OCI-LY3 (cell line): ENCODE data around the gene RBPJL.

Source experiments
- H2AFZ ChIP-seq: fragments of 200-600, 300-600 bp; shearing (Covaris generic); 2 replicates; pipeline ENCODE4 v1.6.0; 2014; ENCODE audit warnings: antibody characterized with exemption, low read depth, low read length
- H3K27ac ChIP-seq: fragments of 200-600, 300-600 bp; sonication (generic); 2 replicates; pipeline ENCODE4 v1.5.1; 2014; ENCODE audit warnings: mild to moderate bottlenecking, low read length, moderate library complexity, mixed read lengths
- H3K27me3 ChIP-seq: fragments of 200-600, 300-600 bp; sonication (generic); 2 replicates; pipeline ENCODE4 v1.6.1; 2014; ENCODE audit warnings: low read depth, low read length, mixed read lengths
- H3K36me3 ChIP-seq: fragments of 200-600, 300-600 bp; sonication (generic); replicated peaks from 2 replicates; pipeline ENCODE3; 2014; ENCODE audit warnings: low read depth, low read length, mixed read lengths
- H3K4me1 ChIP-seq: fragments of 300-600, 200-600 bp; sonication (generic); 2 replicates; pipeline ENCODE4 v1.6.1; 2014; ENCODE audit warnings: low read length, mixed read lengths
- H3K4me2 ChIP-seq: fragments of 200-600, 300-600 bp; sonication (generic); 2 replicates; pipeline ENCODE4 v1.6.1; 2014; ENCODE audit warnings: low read length, mixed read lengths
- H3K4me3 ChIP-seq: fragments of 300-600, 200-600 bp; sonication (generic); 2 replicates; pipeline ENCODE4 v1.5.1; 2014; ENCODE audit warnings: antibody characterized with exemption, mild to moderate bottlenecking, low read length, moderate library complexity
- H3K79me2 ChIP-seq: fragments of 300-600, 200-600 bp; shearing (Covaris generic); 2 replicates; pipeline ENCODE4 v1.6.1; 2014; ENCODE audit warnings: mild to moderate bottlenecking, low read length, mixed read lengths
- H3K9ac ChIP-seq: fragments of 300-600, 200-600 bp; shearing (Covaris generic); 2 replicates; pipeline ENCODE4 v1.6.0; 2014; ENCODE audit warnings: mild to moderate bottlenecking, low read length, moderate library complexity
- H3K9me3 ChIP-seq: fragments of 200-600, 300-600 bp; shearing (Covaris generic); 2 replicates; pipeline ENCODE4 v1.6.1; 2014; ENCODE audit warnings: low read length, mixed read lengths; ENCODE audit not compliant: insufficient read depth
- H4K20me1 ChIP-seq: fragments of 200-600, 300-600 bp; sonication (generic); 2 replicates; pipeline ENCODE4 v1.6.1; 2016; ENCODE audit warnings: low read length, mixed read lengths; ENCODE audit not compliant: insufficient read depth
- EZH2phosphoT487 ChIP-seq: fragments of 200-600 bp; shearing (Covaris generic); IDR thresholded peaks from 2 replicates; pipeline ENCODE4 v1.6.1; 2018; ENCODE audit warnings: antibody characterized with exemption, mixed run types, low read depth
- TF ChIP-seq, protein P1 (sequence below): fragments of 200-600, 300-600 bp; sonication (generic); IDR thresholded peaks from 2 replicates; pipeline ENCODE4 v1.5.1; 2014; ENCODE audit warnings: antibody characterized with exemption, low read length, low read depth

The RBPJL gene

GRCh38 chr20:45338121-45339030 is 31.7 kb downstream of the RBPJL start:
- Histone ChIP-seq H3K9me3 (no peaks in the 10 kb centered on the region), H3K27ac (no peak overlapping the region), H4K20me1 (peaks cover 40% of the 10 kb centered on the region), H3K4me1 (peaks cover 5% of the 10 kb centered on the region), H3K9ac (no peak overlapping the region), H3K36me3 (peaks cover 3% of the 10 kb centered on the region), H3K4me3 (no peak overlapping the region), H2AFZ (no peak overlapping the region), H3K4me2 (no peak overlapping the region), H3K27me3 (no peaks in the 10 kb centered on the region), H3K79me2 (0 out of 2 replicates have a peak, but pooled peaks cover 3% of the 10 kb centered on the region)
- TF ChIP-seq EZH2phosphoT487: no peak
- TF ChIP-seq, protein P1, sequence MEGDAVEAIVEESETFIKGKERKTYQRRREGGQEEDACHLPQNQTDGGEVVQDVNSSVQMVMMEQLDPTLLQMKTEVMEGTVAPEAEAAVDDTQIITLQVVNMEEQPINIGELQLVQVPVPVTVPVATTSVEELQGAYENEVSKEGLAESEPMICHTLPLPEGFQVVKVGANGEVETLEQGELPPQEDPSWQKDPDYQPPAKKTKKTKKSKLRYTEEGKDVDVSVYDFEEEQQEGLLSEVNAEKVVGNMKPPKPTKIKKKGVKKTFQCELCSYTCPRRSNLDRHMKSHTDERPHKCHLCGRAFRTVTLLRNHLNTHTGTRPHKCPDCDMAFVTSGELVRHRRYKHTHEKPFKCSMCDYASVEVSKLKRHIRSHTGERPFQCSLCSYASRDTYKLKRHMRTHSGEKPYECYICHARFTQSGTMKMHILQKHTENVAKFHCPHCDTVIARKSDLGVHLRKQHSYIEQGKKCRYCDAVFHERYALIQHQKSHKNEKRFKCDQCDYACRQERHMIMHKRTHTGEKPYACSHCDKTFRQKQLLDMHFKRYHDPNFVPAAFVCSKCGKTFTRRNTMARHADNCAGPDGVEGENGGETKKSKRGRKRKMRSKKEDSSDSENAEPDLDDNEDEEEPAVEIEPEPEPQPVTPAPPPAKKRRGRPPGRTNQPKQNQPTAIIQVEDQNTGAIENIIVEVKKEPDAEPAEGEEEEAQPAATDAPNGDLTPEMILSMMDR: no peak

GRCh38 chr20:45339084-45339483 is 32.4 kb downstream of the RBPJL start:
- H4K20me1 ChIP-seq: peaks cover 45% of the 10 kb centered on the region
- TF ChIP-seq EZH2phosphoT487: no peak
- TF ChIP-seq, protein P1: no peak
- H3K27me3 ChIP-seq: no peaks in the 10 kb centered on the region
- H2AFZ ChIP-seq: no peak overlapping the region
- no peak overlapping the region for H3K9ac ChIP-seq
- H3K79me2 ChIP-seq: 0 out of 2 replicates have a peak, but pooled peaks cover 3% of the 10 kb centered on the region
- H3K9me3 ChIP-seq: no peaks in the 10 kb centered on the region
- H3K36me3 ChIP-seq: peaks cover 3% of the 10 kb centered on the region
- H3K4me1 ChIP-seq: peaks cover 5% of the 10 kb centered on the region
- H3K27ac ChIP-seq: no peak overlapping the region
- no peak overlapping the region for H3K4me3 ChIP-seq
- no peak overlapping the region for H3K4me2 ChIP-seq

DNA sequence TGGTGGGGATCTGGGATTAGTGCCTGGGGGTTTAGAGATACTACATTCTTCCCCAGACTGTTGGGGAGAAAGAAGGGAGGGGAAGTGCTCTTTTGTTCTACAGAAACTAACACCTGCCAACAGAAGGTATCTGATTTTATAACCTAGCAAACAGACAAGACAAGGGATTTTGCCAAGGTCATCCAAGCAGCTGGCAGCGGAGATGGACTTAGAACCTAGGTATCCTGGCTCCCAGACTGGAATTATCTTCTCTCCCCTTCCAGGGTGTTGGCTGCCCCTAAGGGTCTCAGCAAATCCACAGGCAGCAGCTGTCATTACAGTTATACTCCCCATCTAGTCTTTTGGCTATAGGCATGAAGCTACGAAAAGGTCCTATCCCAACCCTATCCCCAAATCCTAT is 33.2 kb downstream of the RBPJL start:
- no peak for TF ChIP-seq EZH2phosphoT487
- TF ChIP-seq, protein P1: no peak
- Histone ChIP-seq H4K20me1 (peaks cover 50% of the 10 kb centered on the region), H3K36me3 (peaks cover 5% of the 10 kb centered on the region), H3K27ac (no peak overlapping the region), H3K27me3 (no peaks in the 10 kb centered on the region), H3K9ac (no peak overlapping the region), H2AFZ (no peak overlapping the region), H3K79me2 (0 out of 2 replicates have a peak, but pooled peaks cover 3% of the 10 kb centered on the region), H3K4me3 (no peak overlapping the region), H3K4me1 (peaks cover 5% of the 10 kb centered on the region), H3K4me2 (no peak overlapping the region), H3K9me3 (no peaks in the 10 kb centered on the region)

DNA sequence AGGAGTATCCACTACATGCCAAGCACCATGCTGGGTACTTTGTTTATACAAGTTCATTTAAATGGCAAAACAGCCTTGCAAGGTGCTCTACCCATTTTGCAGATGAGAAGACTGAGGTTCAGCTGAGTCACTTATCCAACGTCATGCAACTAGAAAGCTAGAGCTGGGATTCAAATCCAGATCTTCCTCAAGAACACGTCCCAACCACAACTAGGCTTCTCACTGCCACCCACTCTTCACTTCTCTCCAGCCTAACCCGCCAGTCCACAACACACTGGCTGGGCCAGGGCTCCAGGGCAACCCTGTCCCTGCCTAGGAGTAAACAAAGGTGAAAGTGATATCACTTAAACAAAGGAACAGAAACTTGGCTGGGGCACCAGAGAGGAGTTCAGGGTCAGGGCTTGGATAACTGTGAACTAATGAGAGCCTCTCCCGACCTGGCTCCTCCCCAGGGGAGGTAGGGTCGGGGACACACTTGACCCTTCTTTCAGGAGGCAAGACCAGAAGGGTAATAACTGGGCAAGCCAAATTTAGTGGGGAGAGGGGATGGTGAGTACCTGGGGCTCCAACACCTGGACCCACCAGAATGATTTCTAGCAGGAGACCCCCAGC is 33.7 kb downstream of the RBPJL start:
- no peak overlapping the region for H2AFZ ChIP-seq
- no peaks in the 10 kb centered on the region for H3K27me3 ChIP-seq
- peaks cover 6% of the 10 kb centered on the region for H3K36me3 ChIP-seq
- 0 out of 2 replicates have a peak, but pooled peaks cover 4% of the 10 kb centered on the region for H3K79me2 ChIP-seq
- no peaks in the 10 kb centered on the region for H3K9me3 ChIP-seq
- H3K4me1 ChIP-seq: peaks cover 6% of the 10 kb centered on the region
- no peak overlapping the region for H3K27ac ChIP-seq
- H4K20me1 ChIP-seq: peaks cover 55% of the 10 kb centered on the region
- TF ChIP-seq, protein P1: no peak
- TF ChIP-seq EZH2phosphoT487: no peak
- no peak overlapping the region for H3K4me2 ChIP-seq
- no peak overlapping the region for H3K9ac ChIP-seq
- H3K4me3 ChIP-seq: no peak overlapping the region
